GM12872 (cell line): ENCODE results near the gene CDH5.

Experiments
- CTCF ChIP-seq: IDR thresholded peaks from 3 replicates; pipeline ENCODE4 v1.5.1; 2011; ENCODE audit warnings: low read depth, mild to moderate bottlenecking, low read length, moderate library complexity; ENCODE audit not compliant: insufficient read depth

The CDH5 gene

DNA sequence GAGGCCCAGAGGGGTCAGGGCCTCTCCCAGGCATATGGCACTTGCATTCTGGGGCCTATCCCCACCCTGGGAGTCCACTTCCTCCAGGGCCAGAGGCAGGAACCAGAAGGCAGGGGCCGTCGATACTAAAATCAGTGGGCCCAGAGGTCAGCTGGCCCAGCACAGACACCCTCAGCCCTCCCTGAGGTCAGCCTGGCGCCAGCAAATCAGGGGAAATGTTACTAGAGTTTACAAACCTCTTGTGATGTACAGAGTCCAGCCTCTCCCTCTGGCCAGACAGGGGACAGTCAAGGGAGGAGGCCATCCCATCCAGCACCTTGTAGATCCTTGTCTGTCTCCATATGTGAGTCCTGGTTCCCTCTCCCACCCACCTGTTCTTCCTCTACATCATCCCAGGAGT, 10.8 kb downstream of the CDH5 start:
- TF ChIP-seq CTCF: no peak

DNA sequence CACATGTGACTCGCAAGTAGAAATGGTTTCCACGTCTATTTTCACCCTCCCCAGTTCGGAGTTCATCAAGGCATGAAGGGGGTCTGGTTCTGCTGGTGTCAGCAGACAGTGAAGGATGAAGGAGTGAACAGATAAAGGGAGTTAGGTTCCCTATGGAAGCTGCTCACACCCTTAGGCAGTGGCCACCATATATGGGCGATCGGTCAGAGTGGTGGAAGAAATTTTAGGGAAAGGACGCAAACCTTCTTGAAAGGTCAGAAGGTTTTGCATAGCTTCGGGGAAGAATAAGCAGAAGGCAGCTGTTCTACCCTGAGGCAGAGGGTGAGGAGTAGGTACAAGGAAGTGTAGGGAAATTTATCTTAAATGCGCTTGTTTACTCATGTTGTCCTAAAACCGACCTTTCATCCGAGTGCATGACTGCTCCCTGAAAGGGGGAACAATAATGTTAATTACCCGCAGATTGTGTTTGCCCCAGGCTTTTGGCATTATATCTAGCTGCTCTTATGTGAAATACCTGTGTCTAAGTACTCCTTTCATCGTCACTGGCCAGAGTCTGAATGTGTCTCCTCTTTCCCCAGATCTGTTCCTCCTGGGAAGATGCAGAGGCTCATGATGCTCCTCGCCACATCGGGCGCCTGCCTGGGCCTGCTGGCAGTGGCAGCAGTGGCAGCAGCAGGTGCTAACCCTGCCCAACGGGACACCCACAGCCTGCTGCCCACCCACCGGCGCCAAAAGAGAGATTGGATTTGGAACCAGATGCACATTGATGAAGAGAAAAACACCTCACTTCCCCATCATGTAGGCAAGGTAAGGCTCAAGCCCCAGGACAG, 12.5 kb downstream of the CDH5 start:
- no peak for TF ChIP-seq CTCF

- no peak for TF ChIP-seq CTCF
Measured at GRCh38 chr16:66379571-66379941, 13.1 kb downstream of the CDH5 start.

DNA sequence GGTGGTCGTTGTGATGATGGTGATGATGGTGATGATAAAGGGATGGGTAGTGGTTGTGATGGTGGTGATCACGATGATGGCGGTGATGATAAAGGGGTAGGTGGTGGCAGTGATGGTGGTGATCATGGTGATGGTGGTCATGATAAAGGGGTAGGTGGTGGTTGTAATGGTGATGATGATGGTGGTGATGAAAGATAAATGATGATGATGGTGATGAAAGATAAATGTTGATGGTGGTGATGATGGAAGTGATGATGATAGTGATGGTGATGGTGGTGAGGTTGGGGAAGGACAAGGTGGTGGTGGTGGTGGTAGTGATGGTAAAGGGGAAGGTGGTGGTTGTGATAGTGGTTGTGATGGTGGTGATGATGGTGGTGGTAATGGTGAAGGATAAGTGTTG, 13.9 kb downstream of the CDH5 start:
- no peak for TF ChIP-seq CTCF

DNA sequence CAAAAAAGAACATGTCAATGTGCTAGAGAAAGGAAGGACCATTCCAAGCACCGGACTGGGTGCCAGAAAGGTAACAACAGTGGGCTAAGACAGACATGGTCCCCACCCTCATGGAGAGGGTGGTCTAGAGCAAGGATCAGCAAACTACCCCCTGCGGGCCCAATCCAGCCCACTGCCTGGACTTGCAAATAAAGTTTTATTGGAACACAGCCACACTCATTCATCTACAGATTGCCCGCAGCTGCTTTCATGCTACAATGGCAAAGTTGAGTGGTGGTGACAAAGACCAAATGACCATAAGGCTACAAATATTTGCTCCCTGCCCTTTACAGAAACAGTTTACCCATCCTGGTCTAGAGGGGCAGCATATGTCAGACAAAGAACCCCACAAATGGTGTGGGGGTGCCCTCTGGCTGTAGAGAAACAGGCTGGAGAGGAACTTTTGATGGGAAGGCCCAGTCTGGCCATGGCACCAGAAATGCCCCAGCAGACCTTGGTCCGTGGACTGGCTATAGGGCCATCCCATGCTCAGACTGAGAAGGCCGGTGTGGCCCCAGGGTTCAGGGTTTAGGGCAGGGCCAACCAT, 15.2 kb downstream of the CDH5 start:
- no peak for TF ChIP-seq CTCF

DNA sequence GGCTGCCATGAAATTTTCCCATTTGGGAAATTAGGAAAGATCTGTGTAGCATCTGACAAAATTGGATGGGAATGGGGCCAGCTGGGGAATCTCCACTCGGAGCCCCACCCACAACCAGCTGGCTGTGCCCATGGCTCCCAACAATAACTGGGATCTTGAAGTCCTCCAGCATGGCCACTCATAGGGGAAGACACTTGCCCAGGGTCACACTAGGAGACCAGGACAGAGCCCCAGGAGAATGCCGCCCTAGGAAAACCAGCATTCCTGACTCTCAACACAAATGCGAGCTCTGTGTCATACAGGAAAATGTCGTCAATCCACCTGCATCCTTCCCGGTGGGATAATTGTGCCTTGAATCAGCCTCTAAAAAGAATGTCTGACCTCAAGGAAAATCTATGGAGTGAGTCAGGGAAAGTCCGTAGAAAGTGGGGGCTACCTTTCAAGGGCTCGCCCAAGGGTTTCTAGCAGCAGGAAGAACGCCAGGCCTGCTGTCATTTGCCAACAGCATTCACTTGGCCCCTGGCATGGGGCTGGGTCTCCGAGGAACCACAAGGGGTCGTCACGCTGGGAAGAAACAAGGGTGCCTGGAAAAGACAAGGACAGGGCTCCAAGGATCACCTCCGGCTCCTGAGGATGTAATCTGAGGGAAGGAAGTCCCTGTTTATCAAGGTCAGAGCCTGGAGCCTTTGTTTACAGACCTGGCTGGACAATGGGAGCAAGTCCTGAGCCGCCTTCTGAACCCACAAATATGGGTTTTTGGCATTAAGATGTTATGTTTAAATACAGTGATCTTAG, 15.9 kb downstream of the CDH5 start:
- no peak for TF ChIP-seq CTCF

DNA sequence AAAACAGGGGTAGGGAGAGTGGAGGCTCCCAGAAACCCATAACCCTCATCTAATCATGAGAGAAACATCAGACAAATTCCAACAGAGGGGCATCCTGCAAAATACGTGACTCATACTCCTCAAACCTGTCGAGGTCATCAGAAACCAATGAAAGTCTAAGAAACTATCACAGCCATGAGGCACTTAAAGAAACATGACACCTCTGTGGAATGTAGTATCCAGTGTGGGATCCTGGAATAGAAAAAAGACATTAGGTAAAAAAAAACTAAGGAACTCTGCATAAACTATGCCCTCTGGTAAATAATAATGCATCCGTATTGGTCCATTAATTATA, 16.4 kb downstream of the CDH5 start:
- TF ChIP-seq CTCF: no peak
